SK-N-MC (cell line): ENCODE data around the gene CAMTA1.

Experiments
- EZH2 ChIP-seq: fragments of 200-600 bp; sonication (generic); IDR thresholded peaks from one replicate; pipeline ENCODE4 v1.6.1; 2017; ENCODE audit warnings: antibody characterized with exemption
- FOXP2 ChIP-seq: optimal IDR thresholded peaks from 2 replicates; pipeline ENCODE3; 2011; ENCODE audit warnings: mild to moderate bottlenecking, moderate library complexity; ENCODE audit not compliant: insufficient read depth; ENCODE audit errors: extremely low read length, control extremely low read depth
- POLR2AphosphoS5 ChIP-seq: IDR thresholded peaks from 2 replicates; pipeline ENCODE4 v1.6.1; 2012; ENCODE audit warnings: mild to moderate bottlenecking, low read depth, low read length, borderline replicate concordance

DNA sequence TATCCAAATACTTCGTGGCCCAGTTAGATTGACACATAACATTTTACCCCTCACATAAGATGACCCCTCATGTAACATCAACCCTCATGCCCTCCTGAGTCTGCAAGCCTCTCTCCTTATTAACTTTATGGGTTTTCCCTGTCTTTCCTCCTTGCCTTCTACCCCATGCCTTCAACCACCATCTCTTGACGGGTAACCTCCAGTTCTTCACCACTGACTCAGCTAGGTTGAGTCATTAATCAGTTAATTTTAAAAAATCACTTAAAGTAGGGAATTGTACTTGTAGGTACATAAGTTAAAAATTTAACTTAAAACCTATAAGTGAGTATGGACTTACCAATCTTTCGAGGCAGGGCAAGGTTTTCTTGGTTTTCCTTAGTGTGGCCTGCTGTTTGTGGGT is 330.7 kb downstream of the CAMTA1 start:
- TF ChIP-seq EZH2 (no peak), POLR2AphosphoS5 (no peak), FOXP2 (no peak)
